Coronary artery (tissue), 2 donors: ENCODE measurements around the gene RAB18.

ENCODE experiments used
- DNase-seq: peaks from one replicate; pipeline ENCODE4 v3.0.0-alpha.2; 2017; ENCODE audit warnings: low spot score
- H3K27ac ChIP-seq, 2 donors: fragments of 200-600 bp; sonication (generic); one replicate each; pipeline ENCODE4 v1.5.1; 2016 to 2019
- H3K4me3 ChIP-seq: fragments of 200-600 bp; sonication (generic); 2 replicates; pipeline ENCODE4 v1.5.1; 2016; ENCODE audit warnings: mild to moderate bottlenecking, moderate library complexity
- TF ChIP-seq, protein P1 (sequence below): fragments of 200-600 bp; sonication (generic); IDR thresholded peaks from one replicate; pipeline ENCODE4 v1.5.1; 2019; ENCODE audit warnings: antibody characterized with exemption

RAB18 gene

DNA sequence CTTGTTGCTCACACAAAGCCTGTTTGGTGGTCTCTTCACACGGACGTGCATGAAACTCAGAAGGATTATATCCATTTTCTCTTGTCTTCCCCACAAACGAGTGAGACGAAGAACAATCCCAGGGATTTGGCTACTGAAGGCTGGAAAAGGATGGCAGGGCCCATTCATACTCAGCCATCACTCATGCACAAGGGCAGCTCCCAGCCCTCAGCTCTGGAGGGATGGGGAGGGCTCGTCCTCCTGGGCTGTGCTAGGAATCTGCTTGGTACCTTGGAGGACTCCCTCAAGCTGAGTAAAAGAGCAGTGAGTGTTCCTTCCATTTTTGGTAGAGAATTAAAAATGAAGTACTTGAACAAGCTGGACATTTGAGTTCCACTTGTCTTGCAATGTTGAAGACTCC lies 33.2 kb upstream of the RAB18 start:
- TF ChIP-seq, protein P1, sequence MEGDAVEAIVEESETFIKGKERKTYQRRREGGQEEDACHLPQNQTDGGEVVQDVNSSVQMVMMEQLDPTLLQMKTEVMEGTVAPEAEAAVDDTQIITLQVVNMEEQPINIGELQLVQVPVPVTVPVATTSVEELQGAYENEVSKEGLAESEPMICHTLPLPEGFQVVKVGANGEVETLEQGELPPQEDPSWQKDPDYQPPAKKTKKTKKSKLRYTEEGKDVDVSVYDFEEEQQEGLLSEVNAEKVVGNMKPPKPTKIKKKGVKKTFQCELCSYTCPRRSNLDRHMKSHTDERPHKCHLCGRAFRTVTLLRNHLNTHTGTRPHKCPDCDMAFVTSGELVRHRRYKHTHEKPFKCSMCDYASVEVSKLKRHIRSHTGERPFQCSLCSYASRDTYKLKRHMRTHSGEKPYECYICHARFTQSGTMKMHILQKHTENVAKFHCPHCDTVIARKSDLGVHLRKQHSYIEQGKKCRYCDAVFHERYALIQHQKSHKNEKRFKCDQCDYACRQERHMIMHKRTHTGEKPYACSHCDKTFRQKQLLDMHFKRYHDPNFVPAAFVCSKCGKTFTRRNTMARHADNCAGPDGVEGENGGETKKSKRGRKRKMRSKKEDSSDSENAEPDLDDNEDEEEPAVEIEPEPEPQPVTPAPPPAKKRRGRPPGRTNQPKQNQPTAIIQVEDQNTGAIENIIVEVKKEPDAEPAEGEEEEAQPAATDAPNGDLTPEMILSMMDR = no peak
- Histone ChIP-seq H3K4me3 (no peak overlapping the region), H3K27ac (no peak overlapping the region)
- DNase-seq = no peak

DNA sequence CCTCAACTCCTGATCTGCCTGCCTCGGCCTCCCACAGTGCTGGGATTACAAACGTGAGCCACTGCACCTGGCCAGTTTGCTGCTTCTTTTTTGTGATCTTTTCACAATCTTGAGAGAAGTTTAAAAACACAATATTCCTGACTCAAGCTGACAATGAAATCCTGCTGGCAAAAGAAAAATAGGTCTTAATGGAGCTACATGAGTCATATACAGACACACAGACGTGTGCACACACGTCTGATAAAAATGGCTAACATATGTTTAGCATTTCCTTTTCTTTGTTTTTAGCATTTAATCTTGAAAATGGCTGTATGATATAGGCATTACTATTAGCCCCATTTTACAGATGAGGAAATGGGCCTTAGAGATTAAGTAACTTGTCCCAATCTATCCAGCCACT lies 29.4 kb upstream of the RAB18 start:
- TF ChIP-seq, protein P1 = no peak
- H3K4me3 ChIP-seq = no peak overlapping the region
- no peak overlapping the region for H3K27ac ChIP-seq
- no peak for DNase-seq

DNA sequence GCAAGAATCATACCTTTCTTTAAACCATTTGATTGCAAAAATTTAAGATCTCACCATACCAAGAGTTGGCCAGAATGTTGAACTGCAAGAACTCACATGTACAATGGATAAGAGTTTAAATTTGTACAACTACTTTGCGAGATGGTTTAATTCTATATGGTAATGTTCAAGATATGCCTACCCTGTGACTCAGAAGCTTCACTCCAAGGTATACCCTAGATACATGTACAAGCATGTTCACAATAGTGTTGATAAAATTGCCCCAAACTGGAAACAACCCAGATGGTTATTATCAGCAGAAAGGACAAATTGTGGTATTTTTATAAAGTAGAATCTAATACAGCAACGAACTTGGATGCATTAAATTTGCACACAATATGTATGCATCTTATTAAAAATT lies 25.1 kb upstream of the RAB18 start:
- no peak overlapping the region for H3K4me3 ChIP-seq
- no peak for DNase-seq
- no peak overlapping the region for H3K27ac ChIP-seq
- TF ChIP-seq, protein P1 = no peak

DNA sequence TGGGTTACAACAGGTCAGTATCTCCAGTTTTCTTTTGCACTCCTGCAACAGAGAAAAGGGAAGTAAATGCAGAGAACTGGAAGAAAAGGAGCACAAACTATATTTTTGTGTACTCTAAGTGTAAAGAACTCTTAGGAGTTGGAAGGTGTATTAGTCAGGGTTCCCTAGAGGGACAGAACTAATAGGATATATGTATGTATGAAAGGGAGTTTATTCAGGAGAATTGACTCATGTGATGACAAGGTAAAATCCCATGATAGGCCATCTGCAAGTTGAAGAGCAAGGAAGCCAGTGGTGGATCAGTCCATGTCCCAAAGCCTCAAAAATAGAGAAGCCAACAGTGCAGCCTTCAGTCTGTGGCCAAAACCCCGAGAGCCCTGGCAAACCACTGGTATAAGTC lies 22.6 kb upstream of the RAB18 start:
- H3K27ac ChIP-seq = no peak overlapping the region
- TF ChIP-seq, protein P1 = no peak
- H3K4me3 ChIP-seq = no peak overlapping the region
- no peak for DNase-seq

DNA sequence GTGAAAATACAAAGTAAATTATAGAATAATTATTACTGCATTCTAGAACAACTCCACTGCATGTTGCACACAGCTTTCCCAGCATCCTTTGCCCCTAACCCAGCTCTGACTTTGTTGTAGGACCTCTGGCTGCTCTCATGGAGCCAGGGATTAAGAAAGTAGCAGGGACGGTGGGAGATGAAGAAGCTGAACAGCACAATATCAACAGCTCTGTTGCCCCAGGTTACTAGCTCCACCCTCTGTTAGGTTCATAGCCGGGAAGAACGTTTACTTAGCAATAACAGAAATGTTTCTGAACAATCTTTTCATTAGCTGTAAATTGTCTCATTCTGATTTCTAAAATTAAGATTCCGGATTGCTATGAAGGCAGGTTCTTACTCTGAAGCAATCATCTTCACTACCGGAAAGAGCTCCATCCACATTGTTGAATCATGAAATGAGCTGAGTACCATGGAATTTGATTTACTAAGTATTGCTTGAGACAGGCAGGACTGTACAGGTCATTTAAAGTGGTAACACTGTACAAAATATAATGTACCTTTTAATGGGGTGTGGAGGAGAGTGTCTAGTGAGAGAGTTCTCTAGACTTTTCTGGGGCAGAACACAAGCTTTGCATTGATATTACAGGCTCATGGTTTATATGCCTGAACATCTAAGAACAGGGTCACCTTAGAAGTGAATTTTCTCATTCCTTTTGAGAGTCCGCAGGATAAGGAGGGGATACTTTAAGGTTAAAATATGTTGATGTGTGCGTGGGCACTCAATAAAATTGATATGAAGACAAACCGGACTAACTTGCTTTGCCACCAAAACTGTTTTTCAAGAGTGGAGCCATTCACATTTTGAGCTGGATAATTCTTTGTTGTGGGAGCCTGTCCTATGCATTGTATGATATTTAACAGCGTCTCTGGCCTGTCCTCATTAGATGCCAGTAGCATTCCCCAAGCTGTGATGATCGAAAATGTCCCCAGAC lies 20.8 kb upstream of the RAB18 start:
- Histone ChIP-seq H3K27ac (no peak overlapping the region), H3K4me3 (no peak overlapping the region)
- DNase-seq = no peak

DNA sequence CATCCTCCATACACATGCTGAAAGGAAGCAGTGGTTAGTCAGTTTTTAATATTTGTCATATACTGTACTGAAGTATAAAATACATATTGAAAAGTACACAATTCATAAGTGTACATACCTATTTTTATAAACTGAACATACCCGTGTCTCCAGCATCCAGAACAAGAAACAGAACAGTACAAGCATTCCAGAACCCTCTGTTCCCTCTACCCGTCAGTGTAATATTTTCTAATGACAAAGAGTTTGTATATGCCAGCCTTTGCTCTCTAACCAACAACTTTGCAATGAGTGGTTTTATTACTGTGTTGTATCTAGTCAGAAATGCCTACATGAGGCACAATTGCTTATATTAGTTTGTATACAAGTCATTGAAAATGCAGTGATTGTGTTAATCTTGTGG lies 18.7 kb upstream of the RAB18 start:
- H3K4me3 ChIP-seq = no peak overlapping the region
- TF ChIP-seq, protein P1 = no peak
- H3K27ac ChIP-seq = no peak overlapping the region
- DNase-seq = no peak

More for the DNA sequence above, 20.8 kb upstream of the RAB18 start:
- TF ChIP-seq, protein P1 = no peak

DNA sequence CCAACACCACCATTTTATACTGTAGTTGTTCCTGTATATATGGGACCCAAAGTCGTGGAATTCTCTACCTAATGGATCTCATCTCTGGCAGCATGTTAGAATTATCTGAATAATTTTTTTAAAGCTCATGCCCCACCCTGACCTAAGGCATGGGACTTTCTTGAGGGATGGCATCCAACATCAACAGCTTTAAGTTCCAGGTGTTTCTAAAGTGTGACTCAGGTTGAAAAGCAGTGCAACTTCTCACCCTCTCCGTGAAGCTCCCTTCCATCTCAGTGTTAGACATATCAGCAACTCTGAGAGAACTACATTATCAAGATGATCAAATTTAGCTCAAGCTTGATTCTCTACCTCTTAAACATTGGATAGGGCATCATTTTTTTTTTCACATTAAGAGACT lies 18.1 kb upstream of the RAB18 start:
- TF ChIP-seq, protein P1 = no peak
- no peak for DNase-seq
- H3K4me3 ChIP-seq = no peak overlapping the region
- no peak overlapping the region for H3K27ac ChIP-seq
